OCI-LY7 (cell line): ENCODE measurements around the gene TSPAN10. TPM values are rescaled to one million over a fixed set of nuclear protein-coding genes. Genes with fewer than 3 reads are reported as not detected.

Source experiments
- BruUV-seq: library from RNA; stranded (reverse); fragments of 400-500 nt; replicated peaks from 2 replicates; lab custom pipeline; 2021; lab: Mats Ljungman, UMichigan
- CTCF ChIA-PET: fragments of 300-600 bp; sonication (Branson Sonifier 250); formaldehyde crosslinking; loops from one replicate; lab custom pipeline; 2022; ENCODE audit warnings: antibody characterized with exemption; ENCODE audit not compliant: unreplicated experiment; lab: Charles Lee
- POLR2A ChIA-PET: fragments of 300-600 bp; sonication (Branson Sonifier 250); formaldehyde crosslinking; loops from one replicate; lab custom pipeline; 2022; ENCODE audit warnings: antibody characterized with exemption; lab: Charles Lee
- DNase-seq: peaks from one replicate; pipeline ENCODE4 v3.0.0-alpha.2; 2015; ENCODE audit warnings: low spot score
- H2AFZ ChIP-seq: fragments of 200-600 bp; sonication (generic), shearing (Covaris generic); 2 replicates; pipeline ENCODE4 v1.6.1; 2014; ENCODE audit warnings: mild to moderate bottlenecking, antibody characterized with exemption, low read length, moderate library complexity
- H3K27ac ChIP-seq: fragments of 200-600 bp; sonication (generic); 2 replicates; pipeline ENCODE4 v1.5.1; 2014; ENCODE audit warnings: mixed run types, low read depth, mild to moderate bottlenecking, moderate library complexity, low read length, inconsistent platforms; ENCODE audit not compliant: poor library complexity, severe bottlenecking
- H3K36me3 ChIP-seq: fragments of 200-600 bp; sonication (generic); 2 replicates; pipeline ENCODE4 v1.6.1; 2014; ENCODE audit warnings: mild to moderate bottlenecking, antibody characterized with exemption, low read length, moderate library complexity, mixed read lengths; ENCODE audit not compliant: insufficient read depth
- H3K4me1 ChIP-seq: fragments of 200-600 bp; sonication (generic); 2 replicates; pipeline ENCODE4 v1.5.1; 2014; ENCODE audit warnings: mild to moderate bottlenecking, low read length; ENCODE audit not compliant: insufficient read depth, poor library complexity, severe bottlenecking
- H3K4me2 ChIP-seq: fragments of 200-600 bp; sonication (generic); 2 replicates; pipeline ENCODE4 v1.6.1; 2014; ENCODE audit warnings: mild to moderate bottlenecking, low read length
- H3K4me3 ChIP-seq: fragments of 200-600 bp; sonication (generic); 2 replicates; pipeline ENCODE4 v1.5.1; 2014; ENCODE audit warnings: mild to moderate bottlenecking, low read depth, low read length; ENCODE audit not compliant: poor library complexity, severe bottlenecking
- H3K79me2 ChIP-seq: fragments of 200-600 bp; sonication (generic); 2 replicates; pipeline ENCODE4 v1.6.1; 2016; ENCODE audit warnings: low read depth, mild to moderate bottlenecking, low read length, moderate library complexity, mixed read lengths; ENCODE audit not compliant: insufficient read depth
- H3K9me2 ChIP-seq: fragments of 200-600 bp; sonication (generic); 2 replicates; pipeline ENCODE4 v1.6.1; 2016; ENCODE audit warnings: mild to moderate bottlenecking, low read length, mixed read lengths; ENCODE audit not compliant: insufficient read depth
- H3K9me3 ChIP-seq: fragments of 200-600 bp; sonication (generic); 2 replicates; pipeline ENCODE4 v1.6.1; 2014; ENCODE audit warnings: mild to moderate bottlenecking, mixed run types, low read length, mixed read lengths
- H4K20me1 ChIP-seq: fragments of 200-600 bp; sonication (generic); 2 replicates; pipeline ENCODE4 v1.6.1; 2014; ENCODE audit warnings: mild to moderate bottlenecking, antibody characterized with exemption, low read length, moderate library complexity, mixed read lengths; ENCODE audit not compliant: insufficient read depth
- CTCF ChIP-seq: fragments of 200-600 bp; sonication (generic); conservative IDR thresholded peaks from 2 replicates; pipeline ENCODE4 v1.5.1; 2014; ENCODE audit warnings: mild to moderate bottlenecking, antibody characterized with exemption, low read length, moderate library complexity, mixed read lengths
- EZH2phosphoT487 ChIP-seq: fragments of 200-600 bp; sonication (generic); IDR thresholded peaks from 2 replicates; pipeline ENCODE4 v1.6.1; 2018; ENCODE audit warnings: low read depth, borderline replicate concordance, mild to moderate bottlenecking, mixed run types, antibody characterized with exemption, low read length, moderate library complexity, mixed read lengths
- intact Hi-C: fragments of 100-400 bp; cut with micrococcal nuclease; formaldehyde crosslinking; loops from one replicate; pipeline ENCODE4 v1.10.0; 2022; ENCODE audit not compliant: unreplicated experiment
- total RNA-seq, 2 experiments: library from RNA; depleted of rRNA in 1 of 2; stranded (reverse); fragments of >200 nt in 1 of 2; shearing (Covaris generic) in 1 of 2; gene quantifications; 2 replicates each; pipeline ENCODE4 v1.2.3, GENCODE V29; 2014 to 2022

TSPAN10 gene
- total RNA-seq, 2 experiments from 2014 or later = 0.95 to 2.4 TPM

GRCh38 chr17:81676906-81677305, 39.9 kb downstream of the TSPAN10 start:
- no peak overlapping the region for H3K4me3 ChIP-seq
- no peak for DNase-seq
- intact Hi-C loops = no loop called here
- no peak overlapping the region for H2AFZ ChIP-seq
- no peak overlapping the region for H3K4me2 ChIP-seq
- no peaks in the 10 kb centered on the region for H3K4me1 ChIP-seq
- peaks cover 3% of the 10 kb centered on the region; the same call in 1 of the 2 replicates for H3K79me2 ChIP-seq
- no TSS peak for BruUV-seq
- peaks cover 43% of the 10 kb centered on the region for H3K36me3 ChIP-seq
- CTCF ChIA-PET = no interaction called here
- H4K20me1 ChIP-seq = no peaks in the 10 kb centered on the region
- no peaks in the 10 kb centered on the region for H3K9me2 ChIP-seq
- H3K9me3 ChIP-seq = no peaks in the 10 kb centered on the region
- H3K27ac ChIP-seq = no peak overlapping the region
- no peak for TF ChIP-seq CTCF
- TF ChIP-seq EZH2phosphoT487 = no peak
- POLR2A ChIA-PET = interaction anchor here (0.9 kb wide), 1 partner anchor 282 kb away, joined by 4 read pairs; the partner anchor contains the start of gene BAHCC1

GRCh38 chr17:81680150-81680549, 43.2 kb downstream of the TSPAN10 start:
- TF ChIP-seq CTCF (no peak), EZH2phosphoT487 (no peak)
- intact Hi-C loops = loop anchor here (5.0 kb wide), 2 partner anchors 163 to 417 kb away; partner anchors contain the start of gene FASN
- no TSS peak for BruUV-seq
- no peak overlapping the region for H2AFZ ChIP-seq
- ChIA-PET POLR2A (no interaction called here), CTCF (interaction anchor here (0.6 kb wide), 1 partner anchor 140 kb away, joined by 4 read pairs; no protein-coding TSS in a partner anchor)
- peaks cover 30% of the 10 kb centered on the region for H3K79me2 ChIP-seq
- H3K36me3 ChIP-seq = peaks cover 13% of the 10 kb centered on the region; the same call in 1 of the 2 replicates
- H3K9me2 ChIP-seq = no peaks in the 10 kb centered on the region
- H3K4me1 ChIP-seq = peaks cover 15% of the 10 kb centered on the region
- no peak overlapping the region for H3K27ac ChIP-seq
- no peak overlapping the region for H3K4me3 ChIP-seq
- no peak overlapping the region for H3K4me2 ChIP-seq
- H4K20me1 ChIP-seq = peaks cover 5% of the 10 kb centered on the region; the same call in 1 of the 2 replicates
- H3K9me3 ChIP-seq = no peaks in the 10 kb centered on the region
- no peak for DNase-seq

GRCh38 chr17:81681672-81682071, 44.7 kb downstream of the TSPAN10 start:
- Histone ChIP-seq H3K79me2 (peaks cover 43% of the 10 kb centered on the region), H3K4me2 (no peak overlapping the region), H3K4me1 (peaks cover 23% of the 10 kb centered on the region), H2AFZ (no peak overlapping the region), H4K20me1 (peaks cover 5% of the 10 kb centered on the region; the same call in 1 of the 2 replicates), H3K9me2 (no peaks in the 10 kb centered on the region), H3K27ac (no peak overlapping the region), H3K4me3 (no peak overlapping the region), H3K36me3 (peaks cover 23% of the 10 kb centered on the region), H3K9me3 (no peaks in the 10 kb centered on the region)
- POLR2A ChIA-PET = no interaction called here
- DNase-seq = no peak
- CTCF ChIA-PET = no interaction called here
- intact Hi-C loops = loop anchor here (5.0 kb wide), 2 partner anchors 164 to 416 kb away; partner anchors contain the start of gene FASN
- BruUV-seq = no TSS peak
- TF ChIP-seq EZH2phosphoT487 = no peak
- TF ChIP-seq CTCF = no peak
